Measurements from ENCODE around the gene BAG5.

The BAG5 gene

DNA sequence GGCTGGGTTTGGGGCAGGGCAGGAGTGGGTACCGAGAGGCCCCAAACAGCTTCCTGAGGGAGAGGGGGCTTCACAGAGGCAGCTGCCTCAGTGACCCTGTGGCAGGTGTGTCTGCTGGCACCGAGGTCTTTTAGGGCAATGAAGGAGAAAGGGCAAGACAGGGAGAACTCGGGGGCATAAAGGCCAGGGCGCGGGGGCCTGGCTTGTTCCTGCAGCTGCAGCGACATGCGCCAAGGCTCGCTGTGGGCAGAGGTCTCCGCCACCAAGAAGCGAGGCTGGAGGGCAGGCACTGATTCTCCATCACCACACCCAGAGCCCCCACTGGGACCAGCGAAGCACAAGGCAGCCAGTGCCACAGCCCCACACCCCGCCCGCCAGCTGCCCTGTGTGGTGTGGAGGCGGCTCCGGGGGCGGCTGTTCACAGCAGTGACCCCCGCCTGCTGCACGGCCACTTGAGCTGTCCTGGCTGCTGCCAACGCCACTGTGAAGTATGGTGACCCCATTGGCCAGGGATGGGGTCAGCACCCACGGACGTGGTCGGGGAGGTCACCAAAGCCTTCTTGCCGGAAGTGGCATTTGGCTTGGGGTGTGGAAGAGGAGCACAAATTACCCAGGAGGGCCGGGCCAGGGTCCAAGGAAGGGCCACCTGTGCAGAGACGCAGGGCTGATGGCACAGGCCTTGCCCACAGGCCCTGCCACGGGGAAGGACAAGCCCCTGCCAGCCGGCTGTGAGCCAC lies 16.4 kb downstream of the BAG5 start:
- no peak for DNase-seq

DNA sequence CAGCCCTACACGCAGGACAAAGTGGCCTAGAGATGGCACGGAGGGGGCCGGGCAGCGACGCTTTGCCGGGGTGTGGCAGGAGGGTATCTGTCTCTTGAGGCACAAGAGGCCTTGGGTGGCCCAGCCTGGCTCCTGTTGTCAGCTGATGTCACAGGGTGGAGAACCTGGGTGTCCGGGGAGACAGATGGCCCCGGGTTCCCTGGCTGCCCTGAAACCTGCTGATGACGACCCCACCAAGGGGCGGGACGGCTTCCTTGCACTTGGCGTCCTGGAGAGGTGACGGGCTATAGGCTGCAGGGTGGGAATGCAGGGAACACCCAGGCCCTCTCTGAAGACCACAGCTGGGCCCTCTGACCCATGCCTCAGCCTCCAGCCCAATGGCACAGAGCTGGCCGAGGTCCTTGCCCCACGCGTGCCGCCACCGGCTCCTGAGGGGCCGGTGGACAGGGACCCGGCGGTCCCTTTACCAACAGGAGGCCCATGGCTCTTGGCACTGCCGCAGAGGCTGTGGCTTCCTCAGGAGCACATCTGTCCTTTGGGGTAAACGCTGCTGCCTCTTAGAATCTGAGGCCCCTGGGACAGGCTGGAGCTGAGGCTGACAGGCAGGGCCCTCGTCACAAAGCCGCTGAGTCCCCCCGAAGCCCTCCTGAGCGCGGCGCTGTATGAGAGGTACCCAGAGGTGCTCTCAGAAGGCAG lies 17.1 kb downstream of the BAG5 start:
- DNase-seq, result no peak

DNA sequence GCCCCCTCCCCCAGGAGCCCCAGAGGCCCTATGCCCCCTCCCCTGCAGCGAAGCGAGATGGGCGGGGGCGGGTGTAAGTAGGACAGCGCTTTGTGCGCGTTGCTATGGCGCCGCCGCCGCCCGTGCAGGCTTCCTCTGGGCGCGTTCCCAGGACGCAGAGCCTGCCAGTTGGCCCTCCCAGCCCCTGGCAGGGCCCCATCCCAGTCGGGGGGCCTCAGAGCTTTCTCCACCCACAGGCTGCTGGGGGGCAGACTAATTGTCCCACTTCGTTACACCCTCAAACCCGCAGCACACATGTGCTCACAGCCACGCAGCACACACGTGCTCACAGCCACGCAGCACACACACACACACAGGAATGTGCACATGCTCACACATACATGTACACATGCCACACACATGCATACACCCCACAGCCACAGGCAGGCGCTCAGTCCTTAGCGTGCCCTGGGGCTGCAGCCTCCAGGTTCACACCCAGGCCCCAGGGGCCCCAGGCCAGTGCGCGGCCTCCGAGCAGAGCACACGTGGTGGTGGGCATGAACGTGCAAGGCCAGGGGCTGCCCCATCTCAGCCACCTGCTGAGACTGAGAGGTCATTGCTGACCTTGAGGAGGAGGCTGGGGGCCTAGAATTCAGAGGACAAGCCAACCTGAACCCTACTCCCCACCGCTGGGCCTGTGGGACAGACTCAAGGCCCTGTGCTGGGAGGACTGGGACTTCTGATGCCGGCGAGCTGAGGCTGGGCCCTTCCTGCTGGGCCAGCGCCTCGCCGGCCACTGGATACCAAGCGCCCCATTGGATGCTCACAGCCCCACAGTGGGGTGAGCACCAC lies 17.9 kb downstream of the BAG5 start:
- no peak for DNase-seq

DNA sequence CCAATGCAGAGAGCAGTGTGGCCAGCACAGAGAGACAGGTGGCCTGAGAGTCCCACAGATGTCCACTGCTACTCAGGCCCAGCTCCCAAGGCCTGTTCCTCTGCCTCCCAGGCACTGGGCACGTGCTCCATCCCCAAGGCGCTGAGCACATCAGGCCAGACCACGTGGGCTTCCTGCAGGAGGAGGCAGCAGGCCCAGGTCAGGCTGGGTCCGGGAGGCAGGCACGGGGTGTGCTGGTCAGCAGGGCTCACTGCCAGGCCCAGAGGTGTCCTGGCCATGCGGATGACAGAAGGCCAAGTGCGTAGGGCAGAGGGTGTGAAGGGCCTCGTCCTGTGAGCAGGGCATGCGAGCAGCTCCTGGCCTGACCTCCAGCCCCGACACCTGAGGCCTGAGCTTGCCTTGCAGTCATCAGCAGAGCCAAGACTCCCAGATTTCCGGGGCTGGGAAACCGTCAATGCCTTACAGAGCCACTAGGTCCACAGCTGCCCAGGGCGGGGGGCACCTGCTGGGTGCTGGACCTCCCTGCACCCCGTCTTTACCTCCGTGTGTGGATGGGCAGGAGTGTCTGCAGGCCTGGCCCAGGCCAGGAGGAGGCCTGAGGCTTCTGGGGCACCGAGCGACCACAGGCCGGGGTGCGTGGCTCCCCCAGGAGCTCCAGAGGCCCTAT lies 18.6 kb downstream of the BAG5 start:
- no peak for DNase-seq

DNA sequence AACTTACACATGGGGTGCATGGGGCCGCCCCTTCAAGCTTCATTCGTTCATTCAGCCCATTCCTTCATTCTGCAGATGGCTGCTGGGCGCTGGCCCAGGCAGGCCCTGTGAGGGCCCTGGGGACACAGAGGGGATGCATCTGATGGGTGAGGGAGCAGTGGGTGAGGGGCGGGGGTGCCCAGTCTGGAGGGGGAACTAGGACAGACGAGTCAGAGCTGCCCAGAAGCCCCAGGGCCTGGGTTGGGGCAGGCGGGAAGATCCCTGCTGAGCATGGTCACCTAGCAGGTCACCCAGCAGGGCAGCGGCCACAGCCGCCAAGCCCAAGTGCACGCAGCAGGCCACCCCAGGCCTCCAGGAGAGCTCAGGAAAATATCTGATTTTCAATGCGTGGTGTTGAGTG lies 19.3 kb downstream of the BAG5 start:
- no peak for DNase-seq

DNA sequence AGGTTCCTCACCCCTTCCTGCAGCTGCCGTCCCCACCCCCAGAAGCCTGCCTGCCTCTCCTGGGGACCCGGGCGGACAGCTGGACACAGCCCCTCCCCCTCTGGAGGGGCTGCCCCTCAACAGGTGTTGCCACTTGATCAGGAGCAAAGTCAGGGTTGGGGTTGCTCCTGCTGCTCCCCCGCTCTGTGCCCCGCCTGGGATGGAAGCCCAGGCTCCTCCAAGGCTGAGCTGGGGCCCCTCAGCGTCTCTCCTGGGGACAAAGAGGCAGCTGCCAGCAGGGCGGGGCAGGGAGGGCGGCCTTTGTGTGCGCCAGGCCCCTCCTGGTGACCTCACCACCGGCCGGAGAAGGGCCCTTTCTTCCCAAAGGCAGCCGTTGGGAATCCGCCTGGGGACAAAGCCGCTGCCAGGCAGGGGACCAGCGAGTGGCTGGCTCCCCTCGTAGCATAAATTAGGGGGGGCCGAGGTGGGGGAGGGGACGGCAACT lies 19.8 kb downstream of the BAG5 start:
- no peak for DNase-seq

DNA sequence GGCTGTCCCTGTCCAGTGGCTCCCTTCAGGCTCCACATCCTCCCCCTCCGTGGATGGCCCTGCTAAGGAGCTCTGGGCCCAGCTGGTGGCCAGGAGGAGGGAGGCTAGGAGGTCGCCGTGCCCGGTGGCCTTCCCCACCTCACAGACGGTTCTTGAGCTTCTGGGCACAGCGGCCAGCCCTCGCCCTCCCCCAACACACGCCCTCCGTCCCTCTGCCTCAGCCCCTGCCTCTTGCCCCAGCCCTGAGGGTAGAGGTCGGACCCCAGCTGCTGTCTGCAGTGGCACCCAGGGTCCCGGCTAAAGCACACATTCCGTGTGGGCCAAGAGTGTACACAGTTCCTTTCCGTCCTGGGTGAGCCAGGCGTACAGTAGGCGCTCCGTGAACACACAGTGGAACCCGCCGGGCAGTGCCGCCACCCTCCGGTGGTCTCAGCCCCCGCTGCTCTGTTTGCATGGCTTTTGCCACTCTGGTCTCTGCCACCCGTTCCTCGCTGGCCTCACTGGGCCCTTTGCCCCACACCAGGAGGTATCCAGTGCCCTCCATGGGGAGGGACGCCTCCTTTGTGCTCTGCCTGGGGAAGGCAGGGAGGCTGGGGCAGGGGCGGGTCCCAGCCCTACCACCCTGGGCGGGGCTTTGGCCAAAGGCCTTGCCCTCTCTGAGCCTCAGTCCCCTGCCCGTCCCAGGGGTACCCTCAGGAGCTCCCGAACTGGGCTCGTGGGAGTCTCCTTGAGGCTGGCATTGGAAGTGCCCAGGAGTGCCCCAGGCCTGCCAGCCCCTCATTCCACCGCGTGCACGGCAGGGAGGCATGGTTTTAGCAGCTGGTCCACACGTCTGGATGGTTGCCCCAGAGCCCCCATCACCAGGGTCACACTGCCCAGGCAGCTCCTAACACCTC lies 20.5 kb downstream of the BAG5 start:
- no peak for DNase-seq

DNA sequence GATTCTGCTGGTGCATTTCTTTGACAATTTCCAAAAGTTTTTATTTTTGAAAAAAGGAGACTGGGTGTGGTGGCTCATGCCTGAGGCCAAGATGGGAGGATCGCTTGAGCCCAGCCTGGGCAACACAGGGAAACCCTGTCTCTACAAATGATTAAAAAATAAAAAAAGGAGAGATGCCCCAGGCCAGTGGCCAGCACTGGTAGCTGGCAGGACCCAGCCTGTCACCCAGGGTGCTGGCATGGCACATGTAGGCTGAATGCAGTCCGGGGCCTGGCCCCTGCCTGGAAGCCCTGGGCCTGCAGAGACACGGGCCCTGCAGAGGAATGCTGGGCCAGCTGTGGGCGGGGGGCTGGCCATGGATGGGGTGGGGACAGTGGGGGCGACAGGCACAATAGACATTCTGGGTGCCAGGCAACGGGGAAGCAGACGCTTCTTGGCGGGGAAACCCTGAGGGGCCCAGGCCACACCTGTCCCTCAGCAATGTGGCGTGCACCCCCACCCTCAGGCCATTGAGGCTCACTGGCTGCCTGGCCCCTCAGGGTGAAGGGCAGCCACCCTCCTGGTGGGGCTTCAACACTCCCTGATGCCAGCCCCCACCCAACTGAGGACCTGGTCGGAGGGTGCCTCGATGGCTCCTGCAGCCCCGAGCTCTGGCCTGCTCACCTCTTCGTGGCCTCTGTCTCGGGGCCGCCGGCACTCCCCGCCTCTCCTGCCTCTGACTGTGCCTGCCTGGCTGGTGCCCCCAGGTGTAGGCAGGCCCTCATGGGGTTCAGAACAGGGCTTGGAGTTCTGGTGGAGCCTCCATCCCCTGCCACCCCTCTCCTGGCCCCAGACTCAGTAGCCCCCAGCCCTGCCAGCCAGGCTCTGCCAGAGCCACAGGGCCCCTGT lies 21.4 kb downstream of the BAG5 start:
- no peak for DNase-seq

DNA sequence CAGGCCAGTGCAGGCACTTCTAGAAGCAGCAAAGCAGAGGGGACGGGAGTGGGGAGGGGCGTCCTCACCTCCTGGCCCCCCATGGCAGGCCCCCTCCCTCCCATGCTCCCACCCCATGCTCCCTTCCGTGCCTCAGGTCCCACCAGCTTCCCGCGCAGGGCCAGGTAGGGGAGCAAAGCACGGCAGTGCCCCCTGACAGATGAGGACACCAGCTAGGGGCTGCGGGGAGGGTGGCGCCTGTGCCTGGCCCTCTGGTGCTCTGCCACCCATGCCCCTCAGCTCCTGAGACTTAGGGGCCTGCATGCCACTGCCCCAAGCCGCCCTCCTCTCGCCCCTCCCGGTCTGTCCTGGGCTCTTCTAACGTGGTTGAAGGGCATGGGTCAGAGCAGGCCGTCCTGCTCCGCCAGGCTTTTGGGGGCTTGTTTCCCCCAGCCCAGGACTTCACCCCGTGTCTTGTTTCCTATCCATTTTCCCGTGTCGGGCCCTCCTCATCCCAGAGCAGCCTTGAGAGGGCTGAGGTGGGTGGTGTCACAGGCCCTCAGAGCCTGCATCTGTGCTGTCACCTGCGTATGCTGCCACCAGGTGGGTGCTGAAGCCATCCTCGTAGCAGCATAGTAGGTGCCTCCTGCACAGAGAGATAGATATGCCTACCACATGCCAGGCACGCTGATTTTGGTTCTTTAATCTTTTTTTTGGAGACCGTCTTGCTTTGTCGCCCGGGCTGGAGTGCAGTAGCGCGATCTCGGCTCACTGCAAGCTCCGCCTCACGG lies 23.2 kb downstream of the BAG5 start:
- DNase-seq, result no peak

DNA sequence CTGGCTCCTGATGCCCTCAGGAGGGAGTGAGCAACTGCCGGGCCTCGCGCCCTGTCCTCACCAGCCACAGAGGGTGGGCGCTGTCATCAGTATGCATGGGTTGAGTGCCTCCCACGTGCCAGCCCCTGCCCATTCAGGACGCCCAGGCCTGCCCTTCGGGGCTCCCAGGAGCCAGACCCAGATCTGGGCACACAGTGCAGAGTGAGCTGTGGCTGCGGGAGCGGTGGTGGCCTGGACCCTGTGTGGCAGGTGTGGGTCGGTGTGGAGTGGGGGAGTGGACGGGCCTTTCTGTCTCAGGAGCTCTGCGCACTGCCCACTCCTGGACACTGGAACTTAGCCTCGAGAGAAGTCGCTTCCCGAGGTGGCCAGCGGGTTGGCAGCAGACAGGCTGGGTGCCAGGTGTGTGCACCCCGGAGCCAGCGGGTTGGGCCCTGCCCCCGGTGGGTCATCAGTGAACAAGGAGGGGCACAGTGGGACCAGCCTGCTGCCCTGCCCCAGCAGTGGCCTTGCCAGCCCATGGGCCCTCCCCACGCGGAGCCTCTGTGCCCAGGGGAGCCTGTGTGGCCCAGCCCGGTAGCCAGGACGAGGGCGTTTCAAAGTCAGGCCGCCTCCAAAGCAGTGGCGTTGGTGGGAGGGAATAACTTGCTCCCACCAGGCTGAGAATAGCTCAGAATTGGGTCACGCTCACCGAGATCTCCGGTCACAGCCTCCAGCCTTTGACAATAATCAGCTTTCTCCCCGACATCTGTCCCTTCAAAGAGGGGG lies 24.0 kb downstream of the BAG5 start:
- no peak for DNase-seq

DNA sequence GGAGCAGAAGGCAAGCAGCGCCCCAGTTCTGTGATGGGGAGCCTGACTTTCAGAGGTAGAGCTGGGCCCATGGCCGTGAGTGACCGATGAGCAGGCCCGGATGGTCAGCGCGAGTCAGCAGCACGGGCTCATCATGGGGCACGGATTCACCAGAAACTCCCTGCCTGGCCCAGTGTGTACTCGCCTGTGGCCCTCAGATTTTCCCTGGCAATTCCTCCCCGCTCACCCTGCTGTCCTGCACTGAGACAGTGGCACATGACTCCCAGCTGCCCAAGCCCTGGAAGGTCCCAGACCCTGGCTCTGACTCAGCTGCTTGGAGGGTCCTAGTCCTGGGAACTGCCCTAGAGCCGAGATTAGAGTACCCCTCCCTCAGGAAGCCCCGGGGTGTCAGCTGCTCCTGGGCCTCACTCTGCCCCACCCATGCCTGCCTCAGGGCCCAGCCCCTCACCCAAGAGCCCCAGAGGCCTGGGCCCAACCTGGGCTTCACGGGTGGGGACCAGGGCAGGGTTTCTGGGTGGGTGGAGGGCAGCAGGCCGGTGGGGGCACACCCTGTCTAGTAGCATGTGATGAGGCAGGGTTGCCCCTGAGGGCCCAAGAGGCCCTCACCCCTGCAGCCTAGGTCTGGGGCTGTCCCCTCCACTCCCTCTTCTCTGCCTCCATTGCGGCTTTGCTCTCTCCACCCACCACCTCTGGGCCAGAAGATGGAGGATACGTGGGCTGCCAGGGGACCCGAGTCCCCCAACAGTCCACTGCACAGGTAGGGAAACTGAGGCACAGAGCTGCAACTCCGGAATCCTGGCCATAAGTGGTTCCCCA lies 25.1 kb downstream of the BAG5 start:
- no peak for DNase-seq

DNA sequence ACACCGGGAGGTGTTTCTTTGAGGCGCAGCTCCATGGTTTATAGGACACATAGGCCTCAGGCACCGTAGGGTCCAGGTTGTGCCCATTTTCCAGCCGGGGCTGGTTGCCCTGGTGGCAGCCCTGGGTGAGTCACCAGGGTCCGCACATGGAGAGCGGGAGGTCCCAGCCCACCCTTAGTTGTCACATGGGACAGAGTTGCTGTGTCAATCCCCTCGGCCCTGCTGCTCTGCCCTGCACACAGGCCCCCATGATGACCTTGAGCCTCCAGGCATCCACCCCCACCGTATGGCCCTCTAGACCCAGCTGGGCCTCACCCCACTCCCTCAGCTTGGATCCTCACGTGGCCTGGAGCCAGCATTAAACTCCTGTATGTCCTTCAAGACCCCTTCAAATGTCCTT lies 25.8 kb downstream of the BAG5 start:
- no peak for DNase-seq

DNA sequence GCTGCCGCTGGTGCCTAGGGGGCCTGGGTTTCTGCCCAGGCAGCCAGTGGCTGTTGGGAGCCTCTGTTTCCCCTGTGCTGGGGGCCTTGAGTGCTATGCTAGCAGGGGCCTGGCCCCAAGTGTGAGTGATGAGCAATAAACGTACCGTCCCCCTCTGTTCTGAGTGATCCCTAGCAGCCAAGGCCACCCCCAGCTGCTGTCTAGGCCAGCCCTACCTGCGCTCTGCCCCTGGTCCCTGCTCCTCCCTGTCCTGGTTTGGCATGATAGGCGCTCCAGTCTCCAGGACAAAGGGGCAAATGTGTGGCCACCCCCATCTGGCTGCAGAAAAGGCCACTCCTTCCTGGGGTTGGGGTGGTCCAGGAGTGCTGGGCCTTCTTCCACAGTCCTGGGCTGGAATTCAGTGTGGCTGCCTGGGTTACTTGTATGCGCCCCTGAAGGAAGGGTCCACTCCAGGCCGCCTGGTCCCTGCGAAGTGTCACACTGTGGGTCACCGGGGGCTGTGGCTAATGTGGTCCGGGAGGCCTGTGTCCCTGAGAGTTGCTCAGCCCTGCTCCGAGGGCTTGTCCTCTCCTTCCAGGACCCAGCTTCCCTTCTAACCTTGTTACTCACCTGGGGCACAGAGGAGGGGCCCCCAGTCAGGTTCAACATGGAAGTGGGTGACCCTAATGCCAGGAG lies 26.4 kb downstream of the BAG5 start:
- no peak for DNase-seq

DNA sequence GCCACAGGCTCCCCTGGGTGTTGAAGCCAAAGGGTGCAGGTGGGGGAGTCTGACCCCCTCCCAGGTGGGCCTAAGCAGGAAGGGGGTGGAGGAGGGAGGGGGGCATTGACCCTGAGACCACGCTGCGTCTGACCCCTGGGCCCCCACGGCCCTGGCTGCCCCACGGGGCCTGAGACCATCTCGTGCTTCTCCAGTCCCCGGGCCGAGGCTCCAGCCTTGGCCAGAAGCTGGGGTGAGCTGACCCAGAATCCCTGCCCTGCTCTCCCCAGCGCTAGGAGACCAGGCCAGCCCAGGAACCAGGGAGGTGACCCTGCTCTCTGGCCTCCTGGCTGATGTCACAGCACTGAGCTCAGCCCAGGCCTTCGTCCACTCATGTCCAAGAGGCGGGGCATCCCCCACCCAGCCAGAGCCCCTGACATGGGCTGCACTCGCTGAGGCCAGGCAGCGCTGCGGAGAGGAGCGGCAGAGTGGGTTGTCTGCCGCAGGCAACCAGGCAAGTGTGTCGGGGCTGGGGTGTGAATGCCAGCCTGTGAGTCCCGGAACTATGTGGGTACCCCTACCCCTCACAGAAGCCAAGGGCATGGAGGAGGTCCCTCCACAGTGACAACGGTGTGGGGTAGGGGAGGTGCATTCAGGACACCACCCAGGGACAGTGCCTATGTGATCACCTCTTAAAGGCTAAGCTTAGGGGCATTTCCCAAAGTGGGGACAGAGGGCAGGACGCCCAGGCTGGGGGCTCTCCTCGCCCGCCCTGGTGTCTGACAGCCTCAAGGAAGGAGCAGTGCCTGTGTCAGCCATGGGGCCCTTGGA lies 27.2 kb downstream of the BAG5 start:
- DNase-seq, result no peak

DNA sequence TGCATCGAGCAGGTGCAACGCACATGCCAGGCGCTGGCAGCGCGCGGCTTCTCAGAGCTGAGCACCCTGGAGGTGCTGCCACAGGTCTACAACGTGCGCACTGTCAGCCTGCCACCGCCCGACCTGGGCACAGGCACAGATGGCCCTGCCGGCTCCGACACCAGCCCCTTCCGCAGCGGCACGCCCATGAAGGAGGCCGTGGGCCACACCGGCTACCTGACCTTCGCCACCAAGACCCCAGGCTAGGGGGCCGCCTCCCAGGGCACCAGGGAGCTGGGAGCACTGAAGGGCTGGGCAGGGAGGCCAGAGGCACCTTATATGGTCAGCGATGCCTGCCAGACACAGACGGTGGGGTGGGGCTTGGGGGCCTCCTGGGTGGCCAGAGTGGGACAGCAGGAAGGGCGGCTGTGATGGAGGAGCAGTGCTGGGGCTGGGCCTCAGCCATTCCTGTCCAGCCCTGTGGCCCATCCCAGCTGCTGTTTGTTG lies 27.8 kb downstream of the BAG5 start:
- no peak for DNase-seq

DNA sequence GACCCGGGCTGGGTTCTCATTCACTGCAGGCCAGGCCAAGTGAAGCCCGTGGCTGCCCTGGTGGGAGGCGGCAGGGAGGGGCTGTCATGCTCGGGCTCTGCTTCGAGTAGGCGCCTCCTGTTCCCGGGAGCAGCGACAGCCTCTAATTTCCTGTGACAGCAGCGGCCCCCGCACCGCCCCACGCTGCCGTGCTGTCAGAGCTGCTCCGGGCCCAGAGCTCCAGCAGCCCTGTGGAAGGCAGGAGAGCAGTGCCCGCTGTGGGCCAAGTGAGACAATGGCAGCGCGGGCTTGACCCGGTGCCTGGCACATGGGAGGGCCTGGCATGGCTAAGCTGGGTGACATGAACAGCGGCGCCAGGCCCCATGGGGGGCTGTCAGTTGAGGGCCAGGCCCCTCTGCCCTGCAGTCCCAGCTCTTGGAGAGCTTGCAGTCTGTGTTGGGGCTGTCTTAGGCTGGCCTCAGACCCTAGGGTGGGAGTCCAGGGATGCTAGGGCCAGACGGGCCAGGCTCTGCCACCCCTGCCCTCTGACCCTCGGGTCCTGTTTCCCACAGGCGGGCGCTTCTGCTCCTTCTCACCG lies 28.4 kb downstream of the BAG5 start:
- no peak for DNase-seq
